ENCODE results near the gene FLCN. TPM values are rescaled to one million over a fixed set of nuclear protein-coding genes. Genes with fewer than 3 reads are reported as not detected.
"Not testable (repeated sequence)": the region's sequence is repeated elsewhere in the genome, so short reads cannot be mapped to it uniquely, and the experiment has no call there.

Gene FLCN, protein sequence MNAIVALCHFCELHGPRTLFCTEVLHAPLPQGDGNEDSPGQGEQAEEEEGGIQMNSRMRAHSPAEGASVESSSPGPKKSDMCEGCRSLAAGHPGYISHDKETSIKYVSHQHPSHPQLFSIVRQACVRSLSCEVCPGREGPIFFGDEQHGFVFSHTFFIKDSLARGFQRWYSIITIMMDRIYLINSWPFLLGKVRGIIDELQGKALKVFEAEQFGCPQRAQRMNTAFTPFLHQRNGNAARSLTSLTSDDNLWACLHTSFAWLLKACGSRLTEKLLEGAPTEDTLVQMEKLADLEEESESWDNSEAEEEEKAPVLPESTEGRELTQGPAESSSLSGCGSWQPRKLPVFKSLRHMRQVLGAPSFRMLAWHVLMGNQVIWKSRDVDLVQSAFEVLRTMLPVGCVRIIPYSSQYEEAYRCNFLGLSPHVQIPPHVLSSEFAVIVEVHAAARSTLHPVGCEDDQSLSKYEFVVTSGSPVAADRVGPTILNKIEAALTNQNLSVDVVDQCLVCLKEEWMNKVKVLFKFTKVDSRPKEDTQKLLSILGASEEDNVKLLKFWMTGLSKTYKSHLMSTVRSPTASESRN
- total RNA-seq: 35.5 and 36.4 TPM in 2 replicates

DNA sequence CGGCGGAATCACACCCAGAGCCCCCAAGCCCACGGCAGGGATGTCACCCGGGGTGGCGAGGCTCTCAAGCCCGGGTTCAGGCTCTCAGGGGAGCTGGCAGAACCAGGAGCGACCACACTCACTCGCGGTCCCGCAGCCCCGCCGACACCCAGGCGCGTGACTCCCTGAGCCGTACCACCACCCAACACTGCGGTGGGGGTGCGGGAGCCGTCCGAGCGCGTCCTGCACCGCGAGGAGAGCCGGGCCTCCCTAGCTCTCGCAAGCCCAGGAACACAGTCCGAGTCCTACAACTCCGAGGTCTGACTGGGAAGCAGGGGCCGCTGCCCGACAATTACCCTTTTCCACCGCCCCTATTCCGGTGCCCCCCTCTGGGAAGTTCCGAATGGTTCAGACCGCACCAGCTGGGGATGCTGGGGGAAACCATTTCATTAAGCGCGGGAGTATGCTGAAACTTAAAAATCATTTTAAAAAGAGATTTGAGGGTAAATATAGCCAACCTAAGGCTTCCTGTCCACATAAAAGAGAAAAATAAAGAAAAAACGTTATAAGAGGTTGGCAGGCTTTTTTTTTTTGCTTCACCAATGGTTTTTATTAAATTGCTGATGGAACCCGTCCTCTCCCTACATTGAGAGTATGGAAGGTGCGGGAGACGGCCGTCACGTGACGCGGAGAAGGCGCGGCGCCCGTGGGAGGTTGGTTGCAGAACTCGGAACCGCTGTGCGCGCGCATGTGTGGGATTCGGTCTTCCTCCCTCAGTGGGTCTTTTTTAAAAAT, at the start of gene FLCN:
Gene FLCN (minus strand): TSS at position 143 of the 774 bp plus-strand sequence. CDS start 9,031 bp downstream, outside the sequence.
- peak within 1 kb of the TSS; percentile 99 for H3K27ac Mint-ChIP-seq
- H3K4me3 Mint-ChIP-seq: peak within 1 kb of the TSS; percentile 94
- peaks cover 4% of the 10 kb centered on the region for H3K27me3 Mint-ChIP-seq (ENCODE audit: insufficient read depth)
- peaks cover 4% of the 10 kb centered on the region for H3K36me3 Mint-ChIP-seq (ENCODE audit: low read depth)
- peaks cover 25% of the 10 kb centered on the region for H3K4me1 Mint-ChIP-seq (ENCODE audit: low read depth)
- peak; percentile 84 for DNase-seq (ENCODE audit: low spot score)
- H3K9me3 Mint-ChIP-seq: no peaks in the 10 kb centered on the region
- intact Hi-C loops (cut with micrococcal nuclease): loop anchor here (1.0 to 5.0 kb wide), 9 partner anchors 31 to 735 kb away; partner anchors contain the start of genes DRC3, MPRIP, PEMT and PLD6

DNA sequence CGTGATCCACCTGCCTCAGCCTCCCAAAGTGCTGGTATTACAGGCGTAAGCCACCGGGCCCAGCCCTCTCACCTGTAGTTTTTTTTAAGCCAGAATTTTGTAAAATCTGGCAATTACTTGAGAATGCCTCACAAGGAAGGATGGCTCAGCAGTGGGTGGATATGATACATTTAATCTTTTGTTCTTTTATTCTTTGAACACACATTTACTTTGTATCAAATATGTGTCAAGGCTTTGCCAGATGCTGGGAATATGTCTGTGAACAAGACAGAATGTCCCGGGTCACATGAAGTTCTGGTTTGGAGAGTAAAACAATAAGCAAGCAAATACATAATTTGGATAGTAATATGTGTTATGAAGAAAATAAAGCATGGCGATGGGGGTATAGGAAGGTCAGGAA, 49.0 kb upstream of the FLCN start:
- intact Hi-C loops (cut with micrococcal nuclease): no loop called here
- peaks cover 15% of the 10 kb centered on the region for H3K4me1 Mint-ChIP-seq (ENCODE audit: low read depth)

DNA sequence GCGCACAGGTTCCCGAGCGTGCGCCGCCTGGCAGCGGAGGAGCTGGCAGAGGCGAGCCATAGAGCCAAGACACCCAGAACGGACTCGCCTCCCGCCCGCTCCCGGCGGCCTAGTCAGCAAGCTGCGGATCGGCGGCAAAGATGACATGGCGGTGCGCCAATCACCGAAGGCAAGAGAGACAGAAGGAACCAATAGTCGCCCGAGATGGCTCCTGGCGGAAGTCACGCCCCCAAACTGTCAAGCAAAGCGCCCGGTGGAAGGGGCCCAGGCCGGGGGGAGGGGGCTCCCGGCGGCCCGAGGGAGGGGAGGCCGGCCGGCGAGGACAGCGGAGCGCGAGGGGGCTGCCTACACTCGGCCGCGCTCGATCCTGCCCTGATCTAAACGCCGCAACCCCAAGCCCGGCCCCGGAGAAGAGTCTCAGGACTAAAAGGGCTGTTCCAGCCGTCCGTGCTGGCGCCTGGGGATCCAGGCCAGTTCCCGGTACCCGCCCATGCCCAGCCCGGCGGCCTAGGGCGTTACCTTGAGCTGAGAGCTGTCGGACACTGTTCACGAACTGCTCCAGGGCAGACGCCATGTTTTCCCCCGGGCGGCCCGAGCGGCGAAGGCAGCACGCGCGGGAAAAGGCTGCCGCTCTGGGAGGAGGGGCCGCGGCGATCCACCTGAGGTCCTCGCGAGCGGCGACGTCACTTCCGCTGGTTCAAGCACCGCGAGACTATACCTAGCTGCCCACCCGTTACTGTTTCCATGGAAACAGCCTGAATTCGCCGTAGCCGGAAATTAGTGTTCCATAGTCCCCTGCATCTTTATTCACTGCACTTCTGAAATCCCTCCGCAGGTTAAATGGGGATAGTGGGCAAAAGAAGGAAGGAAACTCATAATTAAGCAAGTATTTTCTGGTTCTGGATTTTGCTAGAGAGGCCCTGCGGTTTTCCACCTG, 43.9 kb upstream of the FLCN start, which contains the start of gene COPS3:
Gene COPS3 (minus strand): TSS at position 634 of the 937 bp plus-strand sequence. CDS start 60 bp downstream, at position 574.
- Mint-ChIP-seq H3K4me3 (peak within 1 kb of the TSS; percentile 91), H3K9me3 (no peaks in the 10 kb centered on the region), H3K27ac (peak within 1 kb of the TSS; percentile 94), H3K36me3 (ENCODE audit: low read depth) (peaks cover 11% of the 10 kb centered on the region), H3K27me3 (ENCODE audit: insufficient read depth) (no peaks in the 10 kb centered on the region), H3K4me1 (ENCODE audit: low read depth) (peaks cover 36% of the 10 kb centered on the region)
- DNase-seq (ENCODE audit: low spot score): peak; percentile 95
- intact Hi-C loops (cut with micrococcal nuclease): loop anchor here (1.0 to 5.0 kb wide), 8 partner anchors 19 to 310 kb away; partner anchors contain the start of genes FLCN, MED9 and PEMT

More for the DNA sequence above, 49.0 kb upstream of the FLCN start:
- no peaks in the 10 kb centered on the region for H3K9me3 Mint-ChIP-seq
- no peak overlapping the region for H3K4me3 Mint-ChIP-seq
- peaks cover 4% of the 10 kb centered on the region for H3K27me3 Mint-ChIP-seq (ENCODE audit: insufficient read depth)
- no peak for DNase-seq (ENCODE audit: low spot score)
- no peaks in the 10 kb centered on the region for H3K36me3 Mint-ChIP-seq (ENCODE audit: low read depth)
- no peak overlapping the region for H3K27ac Mint-ChIP-seq

DNA sequence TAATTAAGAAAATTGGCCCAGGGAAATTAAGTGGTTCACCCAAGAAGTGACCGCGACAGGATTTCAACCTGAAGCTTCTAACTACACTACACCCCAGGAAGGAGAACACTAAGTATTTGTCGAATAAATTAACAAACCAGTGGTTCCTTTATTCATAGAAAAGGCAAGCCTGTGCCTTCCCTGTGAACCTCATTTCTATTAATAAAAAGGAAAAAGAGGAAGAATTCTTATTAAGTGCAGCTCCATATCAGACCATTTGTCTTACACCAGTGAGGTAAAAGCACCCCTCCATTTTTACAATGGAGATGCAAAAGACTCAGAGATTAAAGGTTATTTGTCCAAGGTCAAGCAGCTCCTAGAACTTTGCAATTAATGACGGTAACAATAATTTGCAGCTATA, 42.3 kb upstream of the FLCN start:
- Mint-ChIP-seq H3K4me1 (ENCODE audit: low read depth) (peaks cover 36% of the 10 kb centered on the region), H3K4me3 (peak overlapping the region; percentile 91), H3K27me3 (ENCODE audit: insufficient read depth) (no peaks in the 10 kb centered on the region), H3K36me3 (ENCODE audit: low read depth) (peaks cover 14% of the 10 kb centered on the region), H3K27ac (no peak overlapping the region), H3K9me3 (no peaks in the 10 kb centered on the region)
- intact Hi-C loops (cut with micrococcal nuclease): no loop called here
- no peak for DNase-seq (ENCODE audit: low spot score)

DNA sequence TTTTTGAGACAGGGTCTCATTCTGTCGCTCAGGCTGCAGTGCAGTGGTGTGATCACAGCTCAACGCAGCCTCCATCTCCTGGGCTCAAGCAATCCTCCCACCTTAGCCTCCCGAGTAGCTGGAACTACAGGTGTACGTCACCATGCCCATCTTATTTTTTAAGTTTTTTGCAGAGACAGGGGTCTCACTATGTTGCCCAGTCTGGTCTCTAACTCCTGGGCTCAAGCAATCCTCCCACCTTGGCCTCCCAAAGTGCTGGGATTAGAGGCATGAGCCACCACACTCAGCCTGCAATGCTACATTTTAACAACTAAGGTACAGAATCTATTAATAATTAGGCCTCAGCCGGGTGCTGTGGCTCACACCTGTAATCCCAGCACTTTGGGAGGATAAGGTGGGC, 40.5 kb upstream of the FLCN start:
- DNase-seq (ENCODE audit: low spot score); H3K4me3 Mint-ChIP-seq; H3K27ac Mint-ChIP-seq; intact Hi-C loops (cut with micrococcal nuclease); H3K27me3 Mint-ChIP-seq (ENCODE audit: insufficient read depth); H3K9me3 Mint-ChIP-seq: not testable (repeated sequence)
- Mint-ChIP-seq H3K4me1 (ENCODE audit: low read depth) (peaks cover 36% of the 10 kb centered on the region), H3K36me3 (ENCODE audit: low read depth) (peaks cover 23% of the 10 kb centered on the region)

DNA sequence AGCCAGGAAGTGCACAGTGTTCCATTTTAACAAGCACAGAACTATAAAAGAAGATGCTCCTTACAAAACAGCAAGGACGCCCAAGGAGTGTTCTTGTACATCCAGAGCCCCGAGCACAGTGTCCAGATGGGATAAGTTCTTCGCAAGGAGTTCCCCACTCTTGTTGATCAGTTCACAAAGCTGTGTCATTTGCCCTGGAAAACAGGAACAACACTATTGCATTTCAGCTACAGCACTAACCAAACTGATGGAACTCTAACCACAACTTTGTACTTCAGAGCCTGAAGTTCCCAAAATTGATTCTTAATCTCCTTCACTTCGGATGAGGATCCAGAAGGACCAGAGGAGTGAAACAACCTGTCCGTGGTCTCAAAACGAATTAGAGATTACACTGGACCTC, 39.0 kb upstream of the FLCN start:
- no peak overlapping the region for H3K4me3 Mint-ChIP-seq
- intact Hi-C loops (cut with micrococcal nuclease): no loop called here
- peaks cover 23% of the 10 kb centered on the region for H3K36me3 Mint-ChIP-seq (ENCODE audit: low read depth)
- H3K4me1 Mint-ChIP-seq (ENCODE audit: low read depth): peaks cover 22% of the 10 kb centered on the region
- H3K9me3 Mint-ChIP-seq: no peaks in the 10 kb centered on the region
- no peaks in the 10 kb centered on the region for H3K27me3 Mint-ChIP-seq (ENCODE audit: insufficient read depth)
- no peak for DNase-seq (ENCODE audit: low spot score)
- no peak overlapping the region for H3K27ac Mint-ChIP-seq

DNA sequence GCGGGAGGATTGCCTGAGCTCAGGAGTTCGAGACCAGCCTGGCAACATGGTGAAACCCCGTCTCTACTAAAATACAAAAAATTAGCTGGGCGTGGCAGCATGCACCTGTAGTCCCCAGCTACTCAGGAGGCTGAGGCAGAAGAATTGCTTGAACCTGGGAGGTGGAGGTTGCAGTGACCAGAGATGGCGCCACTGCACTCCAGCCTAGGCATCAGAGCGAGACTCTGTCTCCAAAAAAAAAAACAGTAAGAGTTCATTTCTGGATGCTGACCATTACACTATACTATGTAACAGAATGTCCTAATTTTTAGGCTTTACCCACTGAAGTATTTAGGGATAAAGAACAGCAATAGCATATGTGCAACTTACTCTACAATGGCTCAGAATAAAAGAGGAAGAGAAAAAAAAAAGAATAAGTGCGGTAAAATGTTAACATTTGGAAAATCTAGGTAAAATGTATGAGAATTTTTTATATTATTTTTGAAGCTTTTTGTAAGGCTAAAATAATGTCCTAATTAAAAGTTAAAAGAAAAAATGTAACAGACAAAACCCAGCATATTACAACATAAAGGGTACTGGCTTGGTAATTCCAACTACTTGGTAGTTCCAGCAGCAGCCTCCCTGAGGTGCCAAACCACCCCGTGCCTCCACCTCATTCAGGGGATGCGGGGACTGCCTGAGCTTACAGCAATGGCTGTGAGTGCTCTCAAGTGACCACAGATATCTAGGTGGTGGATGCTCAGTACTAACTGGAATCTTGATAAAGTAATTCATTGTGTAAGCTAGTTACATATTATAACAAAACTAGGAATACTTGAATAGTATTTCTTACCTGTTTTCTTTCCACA, 33.2 kb upstream of the FLCN start:
- DNase-seq (ENCODE audit: low spot score): no peak
- Mint-ChIP-seq H3K9me3 (no peaks in the 10 kb centered on the region), H3K36me3 (ENCODE audit: low read depth) (peaks cover 34% of the 10 kb centered on the region), H3K27ac (no peak overlapping the region), H3K4me3 (no peak overlapping the region), H3K27me3 (ENCODE audit: insufficient read depth) (no peaks in the 10 kb centered on the region), H3K4me1 (ENCODE audit: low read depth) (no peaks in the 10 kb centered on the region)
- intact Hi-C loops (cut with micrococcal nuclease): loop anchor here (5.0 kb wide), 1 partner anchor 37 kb away; no protein-coding TSS in a partner anchor

DNA sequence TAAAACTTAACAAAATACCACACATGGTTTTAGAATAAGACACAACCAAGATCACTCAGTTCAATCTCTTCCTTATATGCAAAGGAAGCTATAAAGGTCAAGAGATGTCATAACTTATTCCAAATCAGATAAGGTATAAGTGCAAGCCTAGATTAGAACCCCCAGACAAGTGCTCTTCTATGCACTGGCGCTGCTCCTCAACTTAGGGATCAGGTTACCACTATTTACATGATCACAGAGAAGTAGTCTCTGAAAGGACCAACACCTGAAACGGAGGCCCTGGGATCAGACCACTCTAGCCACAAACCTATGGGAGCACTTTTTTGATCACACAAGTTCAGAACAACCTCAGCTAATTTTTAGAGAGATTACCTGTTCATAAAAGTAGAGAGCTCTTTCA, 27.5 kb upstream of the FLCN start:
- no peaks in the 10 kb centered on the region for H3K9me3 Mint-ChIP-seq
- peaks cover 39% of the 10 kb centered on the region for H3K36me3 Mint-ChIP-seq (ENCODE audit: low read depth)
- H3K4me1 Mint-ChIP-seq (ENCODE audit: low read depth): no peaks in the 10 kb centered on the region
- no peaks in the 10 kb centered on the region for H3K27me3 Mint-ChIP-seq (ENCODE audit: insufficient read depth)
- H3K4me3 Mint-ChIP-seq: no peak overlapping the region
- intact Hi-C loops (cut with micrococcal nuclease): no loop called here
- no peak overlapping the region for H3K27ac Mint-ChIP-seq
- DNase-seq (ENCODE audit: low spot score): no peak

DNA sequence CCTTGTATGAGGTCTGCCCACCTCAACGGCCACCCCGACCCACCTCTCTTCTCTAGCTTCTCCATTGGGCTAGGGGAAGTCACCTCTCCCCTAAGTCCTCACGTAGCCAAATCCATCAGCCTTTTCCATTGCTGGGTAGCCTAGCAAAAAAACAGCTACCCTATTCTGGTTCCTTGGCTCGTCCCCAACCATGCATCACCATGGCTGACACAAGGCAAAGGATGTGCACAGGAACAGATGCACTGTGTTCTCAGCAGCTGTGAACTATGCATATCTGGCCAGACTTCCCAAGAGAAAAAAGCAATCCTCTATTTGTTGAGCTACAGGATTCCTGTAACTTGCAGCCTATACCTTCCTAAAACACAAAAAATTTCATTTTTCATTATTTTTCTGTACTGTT, 22.0 kb upstream of the FLCN start:
- no peak overlapping the region for H3K4me3 Mint-ChIP-seq
- no peak for DNase-seq (ENCODE audit: low spot score)
- H3K27me3 Mint-ChIP-seq (ENCODE audit: insufficient read depth): no peaks in the 10 kb centered on the region
- H3K36me3 Mint-ChIP-seq (ENCODE audit: low read depth): peaks cover 37% of the 10 kb centered on the region
- H3K9me3 Mint-ChIP-seq: no peaks in the 10 kb centered on the region
- no peaks in the 10 kb centered on the region for H3K4me1 Mint-ChIP-seq (ENCODE audit: low read depth)
- intact Hi-C loops (cut with micrococcal nuclease): no loop called here
- H3K27ac Mint-ChIP-seq: no peak overlapping the region

DNA sequence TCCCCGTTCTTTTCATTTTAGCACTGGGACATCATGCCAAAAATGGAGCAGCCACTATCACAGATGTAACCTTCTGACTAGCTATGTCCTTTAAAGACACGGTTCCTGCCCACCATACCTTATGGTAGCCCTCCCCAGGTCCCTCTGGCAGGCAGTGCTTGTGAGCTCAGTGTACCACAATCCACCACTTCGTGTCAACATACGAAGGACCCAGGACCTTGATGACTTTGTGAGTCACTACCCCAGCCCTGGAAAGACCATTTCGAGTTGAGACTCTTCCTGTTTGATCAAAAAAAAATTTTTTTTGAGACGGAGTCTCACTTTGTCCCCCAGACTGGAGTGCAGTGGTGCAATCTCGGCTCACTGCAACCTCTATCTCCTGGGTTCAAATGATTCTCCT, 21.0 kb upstream of the FLCN start:
- no peak for DNase-seq (ENCODE audit: low spot score)
- intact Hi-C loops (cut with micrococcal nuclease): no loop called here
- no peak overlapping the region for H3K27ac Mint-ChIP-seq
- peaks cover 39% of the 10 kb centered on the region for H3K36me3 Mint-ChIP-seq (ENCODE audit: low read depth)
- H3K4me3 Mint-ChIP-seq: no peak overlapping the region
- no peaks in the 10 kb centered on the region for H3K9me3 Mint-ChIP-seq
- no peaks in the 10 kb centered on the region for H3K27me3 Mint-ChIP-seq (ENCODE audit: insufficient read depth)
- no peaks in the 10 kb centered on the region for H3K4me1 Mint-ChIP-seq (ENCODE audit: low read depth)

DNA sequence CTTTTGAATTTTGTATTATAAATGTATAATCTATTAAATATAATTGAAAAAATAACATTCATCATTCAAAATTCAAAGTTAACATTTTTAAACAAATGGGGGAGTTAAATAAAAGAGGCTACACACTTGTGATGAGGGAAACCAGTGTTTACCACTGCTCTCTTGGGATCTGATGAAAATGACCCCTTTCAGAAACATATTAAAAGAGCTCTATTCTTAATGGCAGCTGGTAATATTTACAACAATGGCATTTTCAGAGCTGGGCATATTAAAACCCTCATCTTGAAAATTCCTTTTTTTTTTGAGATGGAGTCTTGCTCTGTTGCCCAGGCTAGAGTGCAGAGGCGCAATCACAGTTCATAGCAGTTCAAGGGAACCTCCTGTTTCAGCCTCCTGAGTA, 19.3 kb upstream of the FLCN start:
- H3K9me3 Mint-ChIP-seq: no peaks in the 10 kb centered on the region
- H3K4me3 Mint-ChIP-seq: no peak overlapping the region
- no peak for DNase-seq (ENCODE audit: low spot score)
- peaks cover 43% of the 10 kb centered on the region for H3K36me3 Mint-ChIP-seq (ENCODE audit: low read depth)
- no peaks in the 10 kb centered on the region for H3K4me1 Mint-ChIP-seq (ENCODE audit: low read depth)
- H3K27ac Mint-ChIP-seq: no peak overlapping the region
- H3K27me3 Mint-ChIP-seq (ENCODE audit: insufficient read depth): no peaks in the 10 kb centered on the region
- intact Hi-C loops (cut with micrococcal nuclease): no loop called here

Data from activated T-helper 1 cell treated with anti-CD3 and anti-CD28 coated beads, Interleukin-12 subunit alpha, Interleukin-12 subunit beta, Interleukin-2, Interleukin-4 antibody, amounts not matched to agents 30 ng/mL and 10 ng/mL and 1 ng/mL, durations not matched to agents 14 hours and 24 hours and 36 hours (primary cell).